ENCODE results near the gene CCP110. TPM values are rescaled to one million over a fixed set of nuclear protein-coding genes. Genes with fewer than 3 reads are reported as not detected.

The CCP110 gene
- polyA plus RNA-seq (2013) = 5.9 and 6.5 TPM in 2 replicates

GRCh38 chr16:19523559-19524355 lies at the start of gene CCP110:
Gene CCP110, plus strand, starts transcription at chr16:19523942. Its CDS starts 3,940 bp downstream, at chr16:19527882.
- peaks cover 7% of the 10 kb centered on the region for H3K79me1 ChIP-seq (ENCODE audit: low read length)
- H3K14ac ChIP-seq (ENCODE audit: low read length) = peak within 1 kb of the TSS; percentile 21
- H3K9ac ChIP-seq (ENCODE audit: low read length) = peak within 1 kb of the TSS; percentile 67
- peak within 1 kb of the TSS; percentile 3 for H4K91ac ChIP-seq (ENCODE audit: low read depth, low read length)
- peaks cover 2% of the 10 kb centered on the region for H3K9me3 ChIP-seq (ENCODE audit: insufficient read depth, low read depth, low read length)
- no peak within 1 kb of the TSS for H4K12ac ChIP-seq (ENCODE audit: low read depth, low read length)
- H2AK5ac ChIP-seq (ENCODE audit: low read length) = no peak within 1 kb of the TSS
- peak within 1 kb of the TSS; percentile 43 for H2BK120ac ChIP-seq (ENCODE audit: insufficient read depth, low read length, poor library complexity)
- DNase-seq = peak; percentile 95 to 96
- no CpG with 5 or more reads among the region's 51 CpGs for WGBS (ENCODE audit: extremely low coverage, insufficient coverage, insufficient read length)
- peak within 1 kb of the TSS; percentile 71 for H3K4me2 ChIP-seq (ENCODE audit: low read length)
- no peak within 1 kb of the TSS for H3K18ac ChIP-seq (ENCODE audit: low read length)
- H3K4me1 ChIP-seq (ENCODE audit: control insufficient read depth in 1 of 2, insufficient read depth in 2 of 2, low read length in 2 of 2) = peaks cover 0 to 2% of the 10 kb centered on the region in 2 experiments
- H3K27ac ChIP-seq (ENCODE audit: low read depth, low read length) = no peak within 1 kb of the TSS
- H2BK5ac ChIP-seq (ENCODE audit: low read depth, low read length, poor library complexity) = peak within 1 kb of the TSS; percentile 14
- H3K79me2 ChIP-seq (ENCODE audit: control insufficient read depth, insufficient read depth, low read length, poor library complexity) = peaks cover 7% of the 10 kb centered on the region
- peak within 1 kb of the TSS; percentile 98 for H3K4me3 ChIP-seq (ENCODE audit: low read depth, low read length)
- H3K27me3 ChIP-seq (ENCODE audit: insufficient read depth, low read length) = no peaks in the 10 kb centered on the region
- H3K4ac ChIP-seq (ENCODE audit: low read depth, low read length) = no peak within 1 kb of the TSS
- H4K8ac ChIP-seq (ENCODE audit: low read depth, low read length) = peak within 1 kb of the TSS; percentile 48
- H3K36me3 ChIP-seq (ENCODE audit: control insufficient read depth in 1 of 2, insufficient read depth in 2 of 2, low read length in 2 of 2) = peaks cover 2 to 4% of the 10 kb centered on the region in 2 experiments
- H3K23ac ChIP-seq (ENCODE audit: low read length) = no peak within 1 kb of the TSS
- H2AFZ ChIP-seq (ENCODE audit: insufficient read depth, low read length, poor library complexity) = peak within 1 kb of the TSS; percentile 76
- peak within 1 kb of the TSS; percentile 17 for H2BK12ac ChIP-seq (ENCODE audit: low read length)

- Histone ChIP-seq H3K27me3 (ENCODE audit: insufficient read depth, low read length) (no peaks in the 10 kb centered on the region), H2AFZ (ENCODE audit: insufficient read depth, low read length, poor library complexity) (no peak overlapping the region), H4K91ac (ENCODE audit: low read depth, low read length) (no peak overlapping the region), H2AK5ac (ENCODE audit: low read length) (no peak overlapping the region), H3K14ac (ENCODE audit: low read length) (no peak overlapping the region), H3K4ac (ENCODE audit: low read depth, low read length) (no peak overlapping the region), H4K12ac (ENCODE audit: low read depth, low read length) (no peak overlapping the region), H4K8ac (ENCODE audit: low read depth, low read length) (no peak overlapping the region), H2BK12ac (ENCODE audit: low read length) (no peak overlapping the region), H3K9ac (ENCODE audit: low read length) (no peak overlapping the region), H3K36me3 (ENCODE audit: control insufficient read depth in 1 of 2, insufficient read depth in 2 of 2, low read length in 2 of 2) (no peaks in the 10 kb centered on the region), H3K18ac (ENCODE audit: low read length) (no peak overlapping the region), H3K4me2 (ENCODE audit: low read length) (no peak overlapping the region), H3K23ac (ENCODE audit: low read length) (no peak overlapping the region), H3K79me1 (ENCODE audit: low read length) (no peaks in the 10 kb centered on the region), H3K9me3 (ENCODE audit: insufficient read depth, low read depth, low read length) (no peaks in the 10 kb centered on the region), H2BK5ac (ENCODE audit: low read depth, low read length, poor library complexity) (no peak overlapping the region), H3K4me3 (ENCODE audit: low read depth, low read length) (no peak overlapping the region), H2BK120ac (ENCODE audit: insufficient read depth, low read length, poor library complexity) (no peak overlapping the region), H3K79me2 (ENCODE audit: control insufficient read depth, insufficient read depth, low read length, poor library complexity) (no peaks in the 10 kb centered on the region), H3K4me1 (ENCODE audit: control insufficient read depth in 1 of 2, insufficient read depth in 2 of 2, low read length in 2 of 2) (no peaks in the 10 kb centered on the region), H3K27ac (ENCODE audit: low read depth, low read length) (no peak overlapping the region)
- peak in 1 of 2 donors; percentile 6 for DNase-seq
- no CpG with 5 or more reads among the region's 5 CpGs for WGBS (ENCODE audit: extremely low coverage, insufficient coverage, insufficient read length)
These were observed 49.1 kb upstream of the CCP110 start for GRCh38 chr16:19474617-19475016.

- Histone ChIP-seq H2AFZ (ENCODE audit: insufficient read depth, low read length, poor library complexity) (no peak overlapping the region), H2BK120ac (ENCODE audit: insufficient read depth, low read length, poor library complexity) (no peak overlapping the region), H3K4me3 (ENCODE audit: low read depth, low read length) (no peak overlapping the region), H4K91ac (ENCODE audit: low read depth, low read length) (no peak overlapping the region), H3K23ac (ENCODE audit: low read length) (no peak overlapping the region), H3K4me1 (ENCODE audit: control insufficient read depth in 1 of 2, insufficient read depth in 2 of 2, low read length in 2 of 2) (peaks cover 0 to 4% of the 10 kb centered on the region in 2 experiments), H4K8ac (ENCODE audit: low read depth, low read length) (no peak overlapping the region), H3K4ac (ENCODE audit: low read depth, low read length) (no peak overlapping the region), H3K36me3 (ENCODE audit: control insufficient read depth in 1 of 2, insufficient read depth in 2 of 2, low read length in 2 of 2) (no peaks in the 10 kb centered on the region), H3K27me3 (ENCODE audit: insufficient read depth, low read length) (no peaks in the 10 kb centered on the region), H3K14ac (ENCODE audit: low read length) (no peak overlapping the region), H3K4me2 (ENCODE audit: low read length) (no peak overlapping the region), H3K9ac (ENCODE audit: low read length) (no peak overlapping the region), H3K79me2 (ENCODE audit: control insufficient read depth, insufficient read depth, low read length, poor library complexity) (no peaks in the 10 kb centered on the region), H3K27ac (ENCODE audit: low read depth, low read length) (no peak overlapping the region), H2BK5ac (ENCODE audit: low read depth, low read length, poor library complexity) (no peak overlapping the region), H4K12ac (ENCODE audit: low read depth, low read length) (no peak overlapping the region), H3K9me3 (ENCODE audit: insufficient read depth, low read depth, low read length) (no peaks in the 10 kb centered on the region), H3K79me1 (ENCODE audit: low read length) (no peaks in the 10 kb centered on the region), H3K18ac (ENCODE audit: low read length) (no peak overlapping the region), H2AK5ac (ENCODE audit: low read length) (no peak overlapping the region), H2BK12ac (ENCODE audit: low read length) (no peak overlapping the region)
- no CpG with 5 or more reads among the region's 1 CpG for WGBS (ENCODE audit: extremely low coverage, insufficient coverage, insufficient read length)
- no peak for DNase-seq
These were observed 45.2 kb upstream of the CCP110 start for GRCh38 chr16:19478505-19478904.

GRCh38 chr16:19479302-19479721 lies 44.4 kb upstream of the CCP110 start:
- Histone ChIP-seq H3K4ac (ENCODE audit: low read depth, low read length) (no peak overlapping the region), H4K12ac (ENCODE audit: low read depth, low read length) (no peak overlapping the region), H3K18ac (ENCODE audit: low read length) (no peak overlapping the region), H3K36me3 (ENCODE audit: control insufficient read depth in 1 of 2, insufficient read depth in 2 of 2, low read length in 2 of 2) (no peaks in the 10 kb centered on the region), H3K79me2 (ENCODE audit: control insufficient read depth, insufficient read depth, low read length, poor library complexity) (no peaks in the 10 kb centered on the region), H2BK12ac (ENCODE audit: low read length) (no peak overlapping the region), H3K9ac (ENCODE audit: low read length) (no peak overlapping the region), H3K4me2 (ENCODE audit: low read length) (no peak overlapping the region), H3K27me3 (ENCODE audit: insufficient read depth, low read length) (no peaks in the 10 kb centered on the region), H2BK5ac (ENCODE audit: low read depth, low read length, poor library complexity) (no peak overlapping the region), H3K27ac (ENCODE audit: low read depth, low read length) (no peak overlapping the region), H3K4me3 (ENCODE audit: low read depth, low read length) (no peak overlapping the region), H3K9me3 (ENCODE audit: insufficient read depth, low read depth, low read length) (no peaks in the 10 kb centered on the region), H2AK5ac (ENCODE audit: low read length) (no peak overlapping the region), H4K8ac (ENCODE audit: low read depth, low read length) (no peak overlapping the region), H3K79me1 (ENCODE audit: low read length) (no peaks in the 10 kb centered on the region), H3K23ac (ENCODE audit: low read length) (no peak overlapping the region), H2BK120ac (ENCODE audit: insufficient read depth, low read length, poor library complexity) (no peak overlapping the region), H3K4me1 (ENCODE audit: control insufficient read depth in 1 of 2, insufficient read depth in 2 of 2, low read length in 2 of 2) (peaks cover 0 to 4% of the 10 kb centered on the region in 2 experiments), H2AFZ (ENCODE audit: insufficient read depth, low read length, poor library complexity) (no peak overlapping the region), H3K14ac (ENCODE audit: low read length) (no peak overlapping the region), H4K91ac (ENCODE audit: low read depth, low read length) (no peak overlapping the region)
- DNase-seq = peak; percentile 68 to 83
- no CpG with 5 or more reads among the region's 3 CpGs for WGBS (ENCODE audit: extremely low coverage, insufficient coverage, insufficient read length)
